NOMO-1 (cell line): ENCODE measurements around the gene SLAMF7.
"Not testable (repeated sequence)": the region's sequence is repeated elsewhere in the genome, so short reads cannot be mapped to it uniquely, and the experiment has no call there.

Source experiments
- DNase-seq, 2 experiments: peaks; one replicate each; lab custom pipeline; 2025; ENCODE audit not compliant: unreplicated experiment in 2 of 2; lab: John Stamatoyannopoulos, UW

SLAMF7 gene

GRCh38 chr1:160772331-160772730 is 33.3 kb downstream of the SLAMF7 start:
- no peak for DNase-seq

GRCh38 chr1:160773093-160773492 is 34.0 kb downstream of the SLAMF7 start:
- no peak for DNase-seq

GRCh38 chr1:160774886-160775719 is 36.1 kb downstream of the SLAMF7 start:
- DNase-seq = no peak

GRCh38 chr1:160776178-160776577 is 37.1 kb downstream of the SLAMF7 start:
- no peak for DNase-seq

GRCh38 chr1:160777486-160778089 is 38.5 kb downstream of the SLAMF7 start:
- peak; percentile 14 to 29 for DNase-seq

- DNase-seq = no peak
Measured at GRCh38 chr1:160778976-160779375, 39.9 kb downstream of the SLAMF7 start.

GRCh38 chr1:160779626-160780397 is 40.8 kb downstream of the SLAMF7 start:
- peak in 1 of 2 experiments; percentile 4 for DNase-seq

- no peak for DNase-seq
Measured at GRCh38 chr1:160780398-160780755, 41.3 kb downstream of the SLAMF7 start.

- DNase-seq = no peak
Measured at GRCh38 chr1:160781186-160781766, 42.2 kb downstream of the SLAMF7 start.

GRCh38 chr1:160781914-160782689 is 43.1 kb downstream of the SLAMF7 start:
- peak; percentile 57 to 86 for DNase-seq

- DNase-seq = not testable (repeated sequence)
Measured at GRCh38 chr1:160782988-160783765, 44.1 kb downstream of the SLAMF7 start.

- DNase-seq = no peak
Measured at GRCh38 chr1:160789051-160789701, 50.1 kb downstream of the SLAMF7 start.

GRCh38 chr1:160789702-160790611 is 50.9 kb downstream of the SLAMF7 start:
- peak in 1 of 2 experiments; percentile 56 for DNase-seq

- DNase-seq = no peak
Measured at GRCh38 chr1:160794376-160794775, 55.3 kb downstream of the SLAMF7 start.

- peak; percentile 43 to 75 for DNase-seq
Measured at GRCh38 chr1:160795951-160796383, 56.9 kb downstream of the SLAMF7 start, which contains the start of gene LY9. LY9 (plus strand) TSS chr1:160796174; CDS start chr1:160796188, 14 bp downstream.

GRCh38 chr1:160797271-160797709 is 58.2 kb downstream of the SLAMF7 start:
- DNase-seq = no peak

- DNase-seq = no peak
Measured at GRCh38 chr1:160797861-160798273, 58.8 kb downstream of the SLAMF7 start.

- DNase-seq = no peak
Measured at GRCh38 chr1:160798439-160798838, 59.4 kb downstream of the SLAMF7 start.
